H9 (cell line): Measurements from ENCODE around the gene ATAD1. TPM values are rescaled to one million over a fixed set of nuclear protein-coding genes. Genes with fewer than 3 reads are reported as not detected.

ENCODE experiments used
- DNase-seq: peaks from one replicate; pipeline ENCODE4 v3.0.0-alpha.2; 2017
- H2AFZ ChIP-seq: one replicate; pipeline ENCODE4 v1.6.1; 2013; ENCODE audit warnings: mild to moderate bottlenecking, low read length, control low read depth, moderate library complexity
- H2AK5ac ChIP-seq: 2 replicates; pipeline ENCODE4 v1.6.1; 2013; ENCODE audit warnings: low read length, control low read depth, mixed read lengths; ENCODE audit not compliant: insufficient read length
- H2BK120ac ChIP-seq: one replicate; pipeline ENCODE4 v1.6.1; 2013; ENCODE audit warnings: low read depth, mild to moderate bottlenecking, low read length, control low read depth, inconsistent platforms; ENCODE audit not compliant: poor library complexity, severe bottlenecking
- H2BK12ac ChIP-seq: 2 replicates; pipeline ENCODE4 v1.6.1; 2013; ENCODE audit warnings: low read length, control low read depth, mixed read lengths, low read depth; ENCODE audit not compliant: insufficient read length
- H2BK15ac ChIP-seq: 2 replicates; pipeline ENCODE4 v1.6.1; 2013; ENCODE audit warnings: low read depth, low read length, control low read depth
- H2BK20ac ChIP-seq: one replicate; pipeline ENCODE4 v1.6.1; 2013; ENCODE audit warnings: low read depth, mild to moderate bottlenecking, low read length, control low read depth, inconsistent platforms; ENCODE audit not compliant: poor library complexity, severe bottlenecking
- H2BK5ac ChIP-seq: 2 replicates; pipeline ENCODE4 v1.6.1; 2013; ENCODE audit warnings: low read length, control low read depth, mixed read lengths; ENCODE audit not compliant: insufficient read length
- H3K14ac ChIP-seq: 2 replicates; pipeline ENCODE4 v1.6.1; 2013; ENCODE audit warnings: low read length, control low read depth; ENCODE audit not compliant: insufficient read depth
- H3K18ac ChIP-seq: 2 replicates; pipeline ENCODE4 v1.6.1; 2013; ENCODE audit warnings: low read depth, mild to moderate bottlenecking, mixed read lengths, low read length, control low read depth; ENCODE audit not compliant: insufficient read length
- H3K23ac ChIP-seq: 2 replicates; pipeline ENCODE4 v1.6.1; 2013; ENCODE audit warnings: low read length, control low read depth, mixed read lengths, low read depth; ENCODE audit not compliant: insufficient read length
- H3K23me2 ChIP-seq: 2 replicates; pipeline ENCODE4 v1.6.1; 2013; ENCODE audit warnings: low read depth, mild to moderate bottlenecking, mixed read lengths, low read length, control low read depth; ENCODE audit not compliant: insufficient read length, poor library complexity, severe bottlenecking
- H3K27ac ChIP-seq: 2 replicates; pipeline ENCODE4 v1.5.1; 2013; ENCODE audit warnings: low read length, control low read depth, mixed read lengths, low read depth; ENCODE audit not compliant: insufficient read length
- H3K27me3 ChIP-seq: 2 replicates; pipeline ENCODE4 v1.6.1; 2013; ENCODE audit warnings: low read length, control low read depth, inconsistent platforms; ENCODE audit not compliant: insufficient read depth
- H3K4ac ChIP-seq: 2 replicates; pipeline ENCODE4 v1.6.1; 2013; ENCODE audit warnings: low read depth, mild to moderate bottlenecking, control low read depth, inconsistent platforms, low read length, moderate library complexity
- H3K4me1 ChIP-seq: 2 replicates; pipeline ENCODE4 v1.6.1; 2013; ENCODE audit warnings: low read length, control low read depth, inconsistent platforms; ENCODE audit not compliant: insufficient read depth
- H3K4me2 ChIP-seq: 2 replicates; pipeline ENCODE4 v1.6.1; 2013; ENCODE audit warnings: low read length, control low read depth, mixed read lengths; ENCODE audit not compliant: insufficient read length, insufficient read depth
- H3K56ac ChIP-seq: 2 replicates; pipeline ENCODE4 v1.6.1; 2013; ENCODE audit warnings: low read depth, mild to moderate bottlenecking, mixed read lengths, low read length, control low read depth; ENCODE audit not compliant: insufficient read length
- H3K79me1 ChIP-seq: 2 replicates; pipeline ENCODE4 v1.6.1; 2013; ENCODE audit warnings: low read depth, mild to moderate bottlenecking, moderate library complexity, low read length, control low read depth, inconsistent platforms; ENCODE audit not compliant: insufficient read depth, poor library complexity, severe bottlenecking
- H3K79me2 ChIP-seq: 2 replicates; pipeline ENCODE4 v1.6.1; 2013; ENCODE audit warnings: low read length, control low read depth, inconsistent platforms; ENCODE audit not compliant: insufficient read depth
- H3K9ac ChIP-seq: 2 replicates; pipeline ENCODE4 v1.6.1; 2013; ENCODE audit warnings: low read length, control low read depth, mixed read lengths; ENCODE audit not compliant: insufficient read length; ENCODE audit errors: extremely low read depth
- H3K9me3 ChIP-seq: one replicate; pipeline ENCODE4 v1.6.1; 2013; ENCODE audit warnings: low read depth, low read length, inconsistent platforms; ENCODE audit not compliant: control insufficient read depth
- H3T11ph ChIP-seq: one replicate; pipeline ENCODE4 v1.6.1; 2013; ENCODE audit warnings: mild to moderate bottlenecking, low read length, control low read depth, inconsistent platforms
- H4K20me1 ChIP-seq: one replicate; pipeline ENCODE4 v1.6.1; 2013; ENCODE audit not compliant: control insufficient read depth, insufficient read length, insufficient read depth
- H4K5ac ChIP-seq: 2 replicates; pipeline ENCODE4 v1.6.1; 2013; ENCODE audit warnings: low read depth, mild to moderate bottlenecking, mixed read lengths, low read length, control low read depth; ENCODE audit not compliant: insufficient read length
- H4K8ac ChIP-seq: replicated peaks from 2 replicates; pipeline ENCODE4 v1.6.1; 2013; ENCODE audit warnings: low read length, control low read depth, mixed read lengths, low read depth; ENCODE audit not compliant: insufficient read length
- H4K91ac ChIP-seq: 2 replicates; pipeline ENCODE4 v1.6.1; 2013; ENCODE audit warnings: low read depth, mild to moderate bottlenecking, moderate library complexity, mixed read lengths, low read length, control low read depth; ENCODE audit not compliant: insufficient read length
- H3K27ac Mint-ChIP-seq, 3 experiments: 2 replicates in 2 of 3; 3 replicates in 1 of 3; pipeline ENCODE4 v1.8.0; 2020 to 2021; ENCODE audit warnings: mixed read lengths in 3 of 3, mild to moderate bottlenecking in 1 of 3, moderate library complexity in 1 of 3
- H3K27me3 Mint-ChIP-seq: 2 replicates; pipeline ENCODE4 v1.8.0; 2021; ENCODE audit warnings: low read depth, mild to moderate bottlenecking, moderate library complexity, mixed read lengths
- H3K36me3 Mint-ChIP-seq, 3 experiments: 2 replicates in 2 of 3; 3 replicates in 1 of 3; pipeline ENCODE4 v1.8.0; 2020 to 2021; ENCODE audit warnings: low read depth in 3 of 3, mixed read lengths in 3 of 3; ENCODE audit not compliant: insufficient read depth in 1 of 3
- H3K4me1 Mint-ChIP-seq, 2 experiments: 2 replicates each; pipeline ENCODE4 v1.8.0; 2020; ENCODE audit warnings: mixed read lengths in 2 of 2
- H3K4me3 Mint-ChIP-seq, 2 experiments: 2 replicates in 1 of 2; 3 replicates in 1 of 2; pipeline ENCODE4 v1.8.0; 2020 to 2021; ENCODE audit warnings: mild to moderate bottlenecking in 2 of 2, mixed read lengths in 2 of 2, moderate library complexity in 1 of 2
- H3K9me3 Mint-ChIP-seq, 2 experiments: 2 replicates in 1 of 2; 3 replicates in 1 of 2; pipeline ENCODE4 v1.8.0; 2020; ENCODE audit warnings: mild to moderate bottlenecking in 2 of 2, mixed read lengths in 2 of 2, moderate library complexity in 1 of 2
- CTCF ChIP-seq: fragments of 200-600 bp; sonication (generic); conservative IDR thresholded peaks from 3 replicates; pipeline ENCODE4 v1.8.0; 2021; ENCODE audit warnings: antibody characterized with exemption, mild to moderate bottlenecking
- total RNA-seq: library from RNA; stranded (reverse); gene quantifications from 2 replicates; pipeline ENCODE4 v1.2.1, GENCODE V29; 2021

The ATAD1 gene
- total RNA-seq, 1 experiment from 2014 or later = 38.7 TPM

GRCh38 chr10:87705339-87705738 lies 112.7 kb downstream of the ATAD1 start:
- Histone ChIP-seq H3K23ac (no peak overlapping the region), H3K79me1 (no peaks in the 10 kb centered on the region), H3K18ac (no peak overlapping the region), H3K4me2 (no peak overlapping the region), H2BK15ac (no peak overlapping the region), H4K8ac (no peak overlapping the region), H3K56ac (no peak overlapping the region), H4K5ac (no peak overlapping the region), H2AK5ac (no peak overlapping the region), H3K79me2 (no peaks in the 10 kb centered on the region), H4K20me1 (no peaks in the 10 kb centered on the region), H3K4me1 (no peaks in the 10 kb centered on the region), H2BK12ac (no peak overlapping the region), H3T11ph (no peak overlapping the region), H3K27ac (no peak overlapping the region), H3K14ac (no peak overlapping the region), H2BK20ac (no peak overlapping the region), H2AFZ (no peak overlapping the region), H3K27me3 (no peaks in the 10 kb centered on the region), H3K9me3 (no peaks in the 10 kb centered on the region), H3K4ac (no peak overlapping the region), H3K23me2 (no peaks in the 10 kb centered on the region), H4K91ac (no peak overlapping the region), H2BK5ac (no peak overlapping the region), H3K9ac (no peak overlapping the region), H2BK120ac (no peak overlapping the region)
- H3K27ac Mint-ChIP-seq = no peak overlapping the region
- H3K9me3 Mint-ChIP-seq = no peaks in the 10 kb centered on the region
- H3K27me3 Mint-ChIP-seq = no peaks in the 10 kb centered on the region
- TF ChIP-seq CTCF = no peak
- no peak for DNase-seq
- H3K4me3 Mint-ChIP-seq = no peak overlapping the region
- H3K36me3 Mint-ChIP-seq = no peaks in the 10 kb centered on the region
- H3K4me1 Mint-ChIP-seq = no peaks in the 10 kb centered on the region
